ENCODE data around the gene TRRAP. TPM values are rescaled to one million over a fixed set of nuclear protein-coding genes. Genes with fewer than 3 reads are reported as not detected.

TRRAP gene
- total and polyA plus RNA-seq, 4 donors, result 8.3 to 43.1 (median 20.9) TPM

- TF ChIP-seq, protein P1, sequence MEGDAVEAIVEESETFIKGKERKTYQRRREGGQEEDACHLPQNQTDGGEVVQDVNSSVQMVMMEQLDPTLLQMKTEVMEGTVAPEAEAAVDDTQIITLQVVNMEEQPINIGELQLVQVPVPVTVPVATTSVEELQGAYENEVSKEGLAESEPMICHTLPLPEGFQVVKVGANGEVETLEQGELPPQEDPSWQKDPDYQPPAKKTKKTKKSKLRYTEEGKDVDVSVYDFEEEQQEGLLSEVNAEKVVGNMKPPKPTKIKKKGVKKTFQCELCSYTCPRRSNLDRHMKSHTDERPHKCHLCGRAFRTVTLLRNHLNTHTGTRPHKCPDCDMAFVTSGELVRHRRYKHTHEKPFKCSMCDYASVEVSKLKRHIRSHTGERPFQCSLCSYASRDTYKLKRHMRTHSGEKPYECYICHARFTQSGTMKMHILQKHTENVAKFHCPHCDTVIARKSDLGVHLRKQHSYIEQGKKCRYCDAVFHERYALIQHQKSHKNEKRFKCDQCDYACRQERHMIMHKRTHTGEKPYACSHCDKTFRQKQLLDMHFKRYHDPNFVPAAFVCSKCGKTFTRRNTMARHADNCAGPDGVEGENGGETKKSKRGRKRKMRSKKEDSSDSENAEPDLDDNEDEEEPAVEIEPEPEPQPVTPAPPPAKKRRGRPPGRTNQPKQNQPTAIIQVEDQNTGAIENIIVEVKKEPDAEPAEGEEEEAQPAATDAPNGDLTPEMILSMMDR (IDR thresholded peaks at IDR 0.05; ENCODE audit: control extremely low read depth, extremely low read depth), result no peak
- Histone ChIP-seq H3K9me3 (ENCODE audit: control insufficient read depth in 4 of 4, insufficient read depth in 3 of 4, low read length in 3 of 4) (no peaks in the 10 kb centered on the region), H3K4me1 (ENCODE audit: control insufficient read depth in 5 of 5, insufficient read depth in 5 of 5, low read length in 5 of 5) (peaks cover 0 to 7% (median 0%) of the 10 kb centered on the region in 5 donors), H3K27me3 (ENCODE audit: control insufficient read depth in 3 of 3, insufficient read depth in 3 of 3, low read length in 2 of 3) (no peaks in the 10 kb centered on the region), H3K36me3 (ENCODE audit: control insufficient read depth in 4 of 4, insufficient read depth in 4 of 4, low read length in 4 of 4) (peaks cover 22 to 56% (median 43%) of the 10 kb centered on the region in 4 donors), H3K4me3 (no peak overlapping the region), H3K9ac (ENCODE audit: insufficient read depth in 1 of 2, low read length in 2 of 2) (no peak overlapping the region), H3K27ac (ENCODE audit: low read depth in 1 of 2, low read length in 1 of 2) (peak overlapping the region in 1 of 2 donors; percentile 67)
- no peak for DNase-seq
- WGBS, 2 donors, result 83 to 91% methylated on average over 15 of the region's 15 CpGs
- ATAC-seq (ENCODE audit: insufficient read depth, low FRiP score), result no peak
Measured at GRCh38 chr7:99003419-99003818, 125.1 kb downstream of the TRRAP start.

GRCh38 chr7:99004216-99004615 lies 125.9 kb downstream of the TRRAP start:
- peak overlapping the region in 1 of 2 donors; percentile 58 for H3K27ac ChIP-seq (ENCODE audit: low read depth in 1 of 2, low read length in 1 of 2)
- peak; percentile 58 for ATAC-seq (ENCODE audit: insufficient read depth, low FRiP score)

GRCh38 chr7:99004781-99005500 lies 126.6 kb downstream of the TRRAP start:
- Histone ChIP-seq H3K9me3 (ENCODE audit: control insufficient read depth in 4 of 4, insufficient read depth in 3 of 4, low read length in 3 of 4) (no peaks in the 10 kb centered on the region), H3K4me3 (no peak overlapping the region), H3K27me3 (ENCODE audit: control insufficient read depth in 3 of 3, insufficient read depth in 3 of 3, low read length in 2 of 3) (no peaks in the 10 kb centered on the region), H3K27ac (ENCODE audit: low read depth in 1 of 2, low read length in 1 of 2) (peak overlapping the region in 1 of 2 donors; percentile 58), H3K36me3 (ENCODE audit: control insufficient read depth in 4 of 4, insufficient read depth in 4 of 4, low read length in 4 of 4) (peaks cover 17 to 58% (median 46%) of the 10 kb centered on the region in 4 donors), H3K4me1 (ENCODE audit: control insufficient read depth in 5 of 5, insufficient read depth in 5 of 5, low read length in 5 of 5) (peaks cover 0 to 7% (median 0%) of the 10 kb centered on the region in 5 donors), H3K9ac (ENCODE audit: insufficient read depth in 1 of 2, low read length in 2 of 2) (no peak overlapping the region)
- WGBS, 2 donors, result 95% methylated on average over 26 of the region's 26 CpGs
- TF ChIP-seq, protein P1 (IDR thresholded peaks at IDR 0.05; ENCODE audit: control extremely low read depth, extremely low read depth), result no peak
- no peak for ATAC-seq (ENCODE audit: insufficient read depth, low FRiP score)
- no peak for DNase-seq

More at GRCh38 chr7:99004216-99004615, 125.9 kb downstream of the TRRAP start:
- peaks cover 0 to 7% (median 0%) of the 10 kb centered on the region in 5 donors for H3K4me1 ChIP-seq (ENCODE audit: control insufficient read depth in 5 of 5, insufficient read depth in 5 of 5, low read length in 5 of 5)
- peak in 1 of 3 donors; percentile 40 for DNase-seq
- WGBS, 2 donors, result 69 to 86% methylated on average over 8 of the region's 8 CpGs
- peaks cover 18 to 61% (median 46%) of the 10 kb centered on the region in 4 donors for H3K36me3 ChIP-seq (ENCODE audit: control insufficient read depth in 4 of 4, insufficient read depth in 4 of 4, low read length in 4 of 4)
- no peak overlapping the region for H3K4me3 ChIP-seq
- no peaks in the 10 kb centered on the region for H3K27me3 ChIP-seq (ENCODE audit: control insufficient read depth in 3 of 3, insufficient read depth in 3 of 3, low read length in 2 of 3)
- TF ChIP-seq, protein P1 (IDR thresholded peaks at IDR 0.05; ENCODE audit: control extremely low read depth, extremely low read depth), result no peak
- no peak overlapping the region for H3K9ac ChIP-seq (ENCODE audit: insufficient read depth in 1 of 2, low read length in 2 of 2)
- no peaks in the 10 kb centered on the region for H3K9me3 ChIP-seq (ENCODE audit: control insufficient read depth in 4 of 4, insufficient read depth in 3 of 4, low read length in 3 of 4)
